GM21528 (cell line): ENCODE results near the gene FAM185A.
"Not testable (repeated sequence)": the region's sequence is repeated elsewhere in the genome, so short reads cannot be mapped to it uniquely, and the experiment has no call there.

Experiments used
- ATAC-seq: cut with Tn5 transposase; IDR thresholded peaks from one replicate; pipeline ENCODE4 v1.9.1; 2021; ENCODE audit warnings: mild to moderate bottlenecking, moderate library complexity; ENCODE audit not compliant: unreplicated experiment, low FRiP score

FAM185A gene

GRCh38 chr7:102748605-102749444 is at the start of gene FAM185A:
TSS of gene FAM185A (plus strand) at chr7:102748999. CDS start at chr7:102749208, 209 bp downstream.
- ATAC-seq: peak; percentile 98

GRCh38 chr7:102713011-102713690 is 35.6 kb upstream of the FAM185A start:
- ATAC-seq: peak; percentile 80

GRCh38 chr7:102713691-102714080 is 35.1 kb upstream of the FAM185A start:
- peak; percentile 81 for ATAC-seq

GRCh38 chr7:102714774-102715522 is 33.9 kb upstream of the FAM185A start:
- ATAC-seq: not testable (repeated sequence)

GRCh38 chr7:102715718-102716117 is 33.1 kb upstream of the FAM185A start:
- ATAC-seq: peak; percentile 42

GRCh38 chr7:102718491-102718890 is 30.3 kb upstream of the FAM185A start:
- not testable (repeated sequence) for ATAC-seq

- ATAC-seq: not testable (repeated sequence)
These were observed 22.6 kb upstream of the FAM185A start for GRCh38 chr7:102726170-102726569.

GRCh38 chr7:102729670-102730069 is 19.1 kb upstream of the FAM185A start:
- not testable (repeated sequence) for ATAC-seq

GRCh38 chr7:102730431-102730830 is 18.4 kb upstream of the FAM185A start:
- ATAC-seq: not testable (repeated sequence)

GRCh38 chr7:102742002-102742771 is 6.6 kb upstream of the FAM185A start:
- ATAC-seq: not testable (repeated sequence)

GRCh38 chr7:102743861-102744260 is 4.9 kb upstream of the FAM185A start:
- ATAC-seq: not testable (repeated sequence)

- ATAC-seq: not testable (repeated sequence)
These were observed 3.1 kb upstream of the FAM185A start for GRCh38 chr7:102745494-102746288.

- not testable (repeated sequence) for ATAC-seq
These were observed 617 bp downstream of the FAM185A start for GRCh38 chr7:102749445-102749786.

- not testable (repeated sequence) for ATAC-seq
These were observed 9.4 kb downstream of the FAM185A start for GRCh38 chr7:102758227-102758626.

- not testable (repeated sequence) for ATAC-seq
These were observed 11.1 kb downstream of the FAM185A start for GRCh38 chr7:102759934-102760333.

- not testable (repeated sequence) for ATAC-seq
These were observed 12.4 kb downstream of the FAM185A start for GRCh38 chr7:102761234-102761633.

- not testable (repeated sequence) for ATAC-seq
These were observed 14.6 kb downstream of the FAM185A start for GRCh38 chr7:102763295-102763905.

- ATAC-seq: not testable (repeated sequence)
These were observed 20.9 kb downstream of the FAM185A start for GRCh38 chr7:102769657-102770192.

- peak; percentile 61 for ATAC-seq
These were observed 21.7 kb downstream of the FAM185A start for GRCh38 chr7:102770467-102770866.
